Natural killer cell (primary cell): Measurements from ENCODE around the gene SH3GL1. TPM values are rescaled to one million over a fixed set of nuclear protein-coding genes. Genes with fewer than 3 reads are reported as not detected.

Experiments used
- ATAC-seq, 3 donors: fragments of 150-1000 bp in 2 of 3; fragments of 200-7000 bp in 1 of 3; cut with Tn5 transposase; 1 replicate in 1 of 3; 2 replicates in 2 of 3; pipeline ENCODE4 v1.10.0; 2021; ENCODE audit warnings: mild to moderate bottlenecking in 2 of 3, moderate library complexity in 2 of 3
- DNase-seq, 2 donors: peaks; one replicate each; pipeline versions ENCODE4 v3.0.0 to v3.0.0-alpha.2; 2013 to 2021; ENCODE audit warnings: mixed read lengths in 1 of 2
- H3K27ac ChIP-seq: one replicate; pipeline ENCODE4 v1.5.1; 2013; ENCODE audit warnings: mild to moderate bottlenecking, low read length
- H3K27me3 ChIP-seq: one replicate; pipeline ENCODE4 v1.6.1; 2013; ENCODE audit warnings: low read length; ENCODE audit not compliant: control insufficient read depth, insufficient read depth
- H3K36me3 ChIP-seq: one replicate; pipeline ENCODE4 v1.6.1; 2013; ENCODE audit warnings: low read length; ENCODE audit not compliant: control insufficient read depth, insufficient read depth
- H3K4me1 ChIP-seq: one replicate; pipeline ENCODE4 v1.6.1; 2013; ENCODE audit warnings: low read length; ENCODE audit not compliant: control insufficient read depth, insufficient read depth
- H3K4me3 ChIP-seq: one replicate; pipeline ENCODE4 v1.5.1; 2013; ENCODE audit warnings: low read length
- H3K9me3 ChIP-seq: one replicate; pipeline ENCODE4 v1.6.1; 2013; ENCODE audit warnings: low read length; ENCODE audit not compliant: control insufficient read depth, insufficient read depth
- H3K27ac Mint-ChIP-seq, 2 donors: one replicate each; pipeline ENCODE4 v1.8.0; 2022; ENCODE audit warnings: mild to moderate bottlenecking in 2 of 2, mixed read lengths in 2 of 2, moderate library complexity in 1 of 2
- H3K27me3 Mint-ChIP-seq, 2 donors: one replicate each; pipeline ENCODE4 v1.8.0; 2022; ENCODE audit warnings: low read depth in 2 of 2, mixed read lengths in 2 of 2
- H3K36me3 Mint-ChIP-seq: one replicate; pipeline ENCODE4 v1.8.0; 2022; ENCODE audit warnings: mixed read lengths
- H3K4me1 Mint-ChIP-seq, 2 donors: one replicate each; pipeline ENCODE4 v1.8.0; 2022; ENCODE audit warnings: mixed read lengths in 2 of 2
- H3K4me3 Mint-ChIP-seq: one replicate; pipeline ENCODE4 v1.8.0; 2022; ENCODE audit warnings: mild to moderate bottlenecking, moderate library complexity, mixed read lengths
- H3K9me3 Mint-ChIP-seq, 2 donors: one replicate each; pipeline ENCODE4 v1.8.0; 2022; ENCODE audit warnings: mixed read lengths in 2 of 2
- CTCF ChIP-seq: fragments of 200-600 bp; IDR thresholded peaks from one replicate; pipeline ENCODE4 v1.8.0; 2022; ENCODE audit warnings: antibody characterized with exemption
- WGBS: methylation state at CpG from one replicate; pipeline ENCODE4 v1.1.7; 2013; ENCODE audit warnings: missing lambda C conversion rate; ENCODE audit not compliant: insufficient coverage; 5-methylcytosine and 5-hydroxymethylcytosine counted together
- intact Hi-C: fragments of 100-400 bp; cut with micrococcal nuclease; formaldehyde crosslinking; loops from one replicate; pipeline ENCODE4 v1.14.2; 2022
- total RNA-seq, 4 donors: library from RNA; stranded (reverse); fragments of 120-200 nt in 1 of 4; gene quantifications; one replicate each; pipeline versions ENCODE4 v1.2.3 to v1.2.4, GENCODE V29; 2013 to 2022

SH3GL1 gene
- total RNA-seq, 3 donors from 2014 or later (not counting 1 experiment from before 2014, with no cell fraction given) = 43.9 to 55.7 (median 49.2) TPM

GRCh38 chr19:4391306-4391693 is 9.0 kb downstream of the SH3GL1 start:
- ATAC-seq (no peak), DNase-seq (no peak)
- Mint-ChIP-seq H3K36me3 (no peaks in the 10 kb centered on the region), H3K4me1 (peaks cover 30 to 37% of the 10 kb centered on the region in 2 donors), H3K4me3 (no peak overlapping the region), H3K27me3 (no peaks in the 10 kb centered on the region), H3K9me3 (no peaks in the 10 kb centered on the region), H3K27ac (no peak overlapping the region)
- intact Hi-C loops = no loop called here
- TF ChIP-seq CTCF = no peak
- Histone ChIP-seq H3K4me1 (peaks cover 35% of the 10 kb centered on the region), H3K36me3 (peaks cover 12% of the 10 kb centered on the region), H3K27me3 (no peaks in the 10 kb centered on the region), H3K4me3 (no peak overlapping the region), H3K9me3 (no peaks in the 10 kb centered on the region), H3K27ac (no peak overlapping the region)
- 88% methylated on average over 9 of the region's 9 CpGs for WGBS

GRCh38 chr19:4390567-4391305 is 9.6 kb downstream of the SH3GL1 start:
- no peak overlapping the region for H3K4me3 Mint-ChIP-seq
- H3K27ac ChIP-seq = no peak overlapping the region
- no peaks in the 10 kb centered on the region for H3K36me3 Mint-ChIP-seq
- no peaks in the 10 kb centered on the region for H3K27me3 Mint-ChIP-seq
- intact Hi-C loops = no loop called here
- WGBS = 76% methylated on average over 21 of the region's 21 CpGs
- H3K4me1 Mint-ChIP-seq = peaks cover 30 to 37% of the 10 kb centered on the region in 2 donors
- peaks cover 35% of the 10 kb centered on the region for H3K4me1 ChIP-seq
- DNase-seq (no peak), ATAC-seq (no peak)
- no peak for TF ChIP-seq CTCF
- H3K27ac Mint-ChIP-seq = peak overlapping the region; percentile 1 to 36
- H3K27me3 ChIP-seq = no peaks in the 10 kb centered on the region
- peaks cover 12% of the 10 kb centered on the region for H3K36me3 ChIP-seq
- H3K9me3 Mint-ChIP-seq = no peaks in the 10 kb centered on the region
- no peaks in the 10 kb centered on the region for H3K9me3 ChIP-seq
- H3K4me3 ChIP-seq = no peak overlapping the region

GRCh38 chr19:4390017-4390566 is 10.3 kb downstream of the SH3GL1 start:
- no peaks in the 10 kb centered on the region for H3K36me3 Mint-ChIP-seq
- intact Hi-C loops = no loop called here
- Histone ChIP-seq H3K27me3 (no peaks in the 10 kb centered on the region), H3K27ac (no peak overlapping the region), H3K36me3 (peaks cover 11% of the 10 kb centered on the region), H3K4me3 (no peak overlapping the region), H3K4me1 (peaks cover 35% of the 10 kb centered on the region), H3K9me3 (no peaks in the 10 kb centered on the region)
- H3K9me3 Mint-ChIP-seq = no peaks in the 10 kb centered on the region
- DNase-seq = no peak
- peaks cover 26 to 36% of the 10 kb centered on the region in 2 donors for H3K4me1 Mint-ChIP-seq
- TF ChIP-seq CTCF = no peak
- 72% methylated on average over 12 of the region's 12 CpGs for WGBS
- H3K27ac Mint-ChIP-seq = peak overlapping the region; percentile 1 to 36
- ATAC-seq = no peak
- no peaks in the 10 kb centered on the region for H3K27me3 Mint-ChIP-seq
- H3K4me3 Mint-ChIP-seq = peak overlapping the region; percentile 1
